ENCODE results near the gene NACC2.

Gene NACC2

DNA sequence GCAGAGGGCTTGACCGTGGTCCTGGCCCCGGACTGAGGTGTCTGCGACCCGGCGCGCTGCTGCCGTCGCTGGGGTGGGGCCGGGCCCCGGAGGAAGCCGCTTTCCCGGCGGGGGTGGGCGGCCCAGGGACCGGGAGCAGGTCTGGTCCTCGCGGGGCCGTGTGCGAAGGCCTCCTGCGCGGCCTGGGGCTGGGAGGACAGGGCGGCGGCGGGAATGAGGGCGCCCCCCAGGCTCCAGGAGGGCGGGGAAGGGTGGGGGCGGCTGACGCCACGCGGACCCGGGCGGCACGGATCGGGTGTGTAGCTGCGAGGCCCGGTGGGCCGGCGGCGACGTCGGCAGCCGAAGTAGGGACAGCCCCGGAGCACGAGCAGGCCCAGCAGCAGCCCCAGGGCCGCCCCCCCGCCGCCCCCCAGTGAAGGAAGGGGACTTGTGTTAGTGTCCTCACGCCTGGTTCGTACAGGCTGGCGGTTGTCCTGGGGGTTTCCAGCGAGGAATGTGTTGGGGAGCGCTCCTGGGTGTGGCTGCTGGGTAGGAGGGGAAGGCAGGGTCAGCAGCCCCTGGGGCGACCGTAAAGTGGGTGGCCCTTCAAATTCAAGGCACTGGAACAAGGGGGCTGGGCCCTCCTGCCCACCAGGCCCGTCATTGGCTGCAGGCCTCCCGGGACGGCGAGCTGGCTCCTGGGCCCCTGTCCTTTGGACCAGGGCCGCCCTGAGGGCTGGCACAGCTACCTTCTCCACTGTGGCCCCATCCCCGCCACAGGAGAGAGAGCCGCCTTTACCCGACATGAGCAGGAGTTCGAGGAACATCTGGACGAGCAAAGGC lies 24.2 kb upstream of the NACC2 start:
- Histone ChIP-seq H3K27me3 (replicated peaks; ENCODE audit: insufficient read depth, low read length) (peaks cover 14% of the 10 kb centered on the region), H3K79me2 (ENCODE audit: low read length) (peaks cover 13% of the 10 kb centered on the region), H3K9ac (ENCODE audit: low read length) (peak overlapping the region; percentile 81), H2AFZ (ENCODE audit: low read length) (peak overlapping the region; percentile 61), H3K4me2 (ENCODE audit: low read depth, low read length) (peak overlapping the region; percentile 66), H3K27ac (ENCODE audit: low read length) (peak overlapping the region; percentile 61; the same call in 1 of the 2 replicates), H3F3A (ENCODE audit: insufficient read depth, low read length) (no peaks in the 10 kb centered on the region), H3K4me3 (ENCODE audit: low read length) (peak overlapping the region; percentile 82), H3K9me2 (replicated peaks; ENCODE audit: insufficient read depth, low read length) (no peaks in the 10 kb centered on the region), H3K36me3 (replicated peaks; ENCODE audit: insufficient read depth, low read length) (no peaks in the 10 kb centered on the region), H3K4me1 (ENCODE audit: low read length) (peaks cover 6% of the 10 kb centered on the region), H4K20me1 (ENCODE audit: insufficient read depth, low read length) (no peaks in the 10 kb centered on the region), H3K9me3 (replicated peaks; ENCODE audit: insufficient read depth, low read length) (no peaks in the 10 kb centered on the region)
- no peak for DNase-seq
- no peak for TF ChIP-seq EZH2phosphoT487 (IDR thresholded peaks at IDR 0.05; ENCODE audit: low read length)
- TF ChIP-seq EZH2 (optimal IDR thresholded peaks at IDR 0.05; ENCODE audit: low read depth, low read length), result no peak
- TF ChIP-seq, protein P1, sequence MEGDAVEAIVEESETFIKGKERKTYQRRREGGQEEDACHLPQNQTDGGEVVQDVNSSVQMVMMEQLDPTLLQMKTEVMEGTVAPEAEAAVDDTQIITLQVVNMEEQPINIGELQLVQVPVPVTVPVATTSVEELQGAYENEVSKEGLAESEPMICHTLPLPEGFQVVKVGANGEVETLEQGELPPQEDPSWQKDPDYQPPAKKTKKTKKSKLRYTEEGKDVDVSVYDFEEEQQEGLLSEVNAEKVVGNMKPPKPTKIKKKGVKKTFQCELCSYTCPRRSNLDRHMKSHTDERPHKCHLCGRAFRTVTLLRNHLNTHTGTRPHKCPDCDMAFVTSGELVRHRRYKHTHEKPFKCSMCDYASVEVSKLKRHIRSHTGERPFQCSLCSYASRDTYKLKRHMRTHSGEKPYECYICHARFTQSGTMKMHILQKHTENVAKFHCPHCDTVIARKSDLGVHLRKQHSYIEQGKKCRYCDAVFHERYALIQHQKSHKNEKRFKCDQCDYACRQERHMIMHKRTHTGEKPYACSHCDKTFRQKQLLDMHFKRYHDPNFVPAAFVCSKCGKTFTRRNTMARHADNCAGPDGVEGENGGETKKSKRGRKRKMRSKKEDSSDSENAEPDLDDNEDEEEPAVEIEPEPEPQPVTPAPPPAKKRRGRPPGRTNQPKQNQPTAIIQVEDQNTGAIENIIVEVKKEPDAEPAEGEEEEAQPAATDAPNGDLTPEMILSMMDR (IDR thresholded peaks at IDR 0.05; ENCODE audit: low read length), result no peak

DNA sequence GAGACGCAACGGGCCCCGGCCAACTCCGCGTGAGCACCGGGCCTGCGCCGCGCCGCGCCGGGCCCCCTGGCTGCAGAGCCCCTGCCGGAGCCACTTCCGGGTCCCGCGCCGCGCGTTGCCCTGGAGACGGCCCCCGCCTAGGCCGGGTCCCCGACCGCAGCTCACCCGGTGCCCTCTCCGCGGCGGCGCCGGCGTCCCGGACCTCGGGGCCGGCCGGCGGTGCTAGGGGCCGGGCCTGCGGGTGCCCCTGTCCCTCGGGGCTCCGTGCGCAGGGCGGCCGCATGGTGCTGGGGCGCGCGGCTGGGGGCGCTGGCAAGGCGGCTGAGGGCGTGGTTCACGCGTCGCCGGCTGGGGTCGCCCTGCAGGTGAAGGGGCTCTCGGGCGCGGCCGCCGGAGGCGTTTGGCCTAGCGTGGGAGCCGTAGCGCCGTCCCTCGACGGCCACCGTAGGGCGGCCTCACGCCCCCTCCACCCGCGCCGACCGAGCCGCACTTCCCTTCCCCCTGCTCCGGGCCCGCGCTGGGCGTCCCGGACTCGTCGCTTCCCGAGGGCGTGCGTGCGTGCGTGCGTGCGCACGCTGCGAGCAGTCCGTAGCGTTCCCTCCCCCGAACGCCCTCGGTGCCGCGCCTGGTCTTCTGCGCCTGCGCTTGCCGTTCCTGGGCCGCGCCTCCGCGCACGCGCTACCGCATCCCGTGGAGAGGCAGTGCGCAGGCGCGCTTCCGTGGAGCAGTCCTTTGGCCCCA lies 23.4 kb upstream of the NACC2 start, which contains the start of gene TMEM250:
TMEM250 (minus strand) TSS at position 556 of the 741 bp plus-strand sequence. CDS start 1,975 bp downstream, outside the sequence.
- TF ChIP-seq EZH2phosphoT487 (IDR thresholded peaks at IDR 0.05; ENCODE audit: low read length) (no peak), EZH2 (optimal IDR thresholded peaks at IDR 0.05; ENCODE audit: low read depth, low read length) (no peak)
- H3K4me1 ChIP-seq (ENCODE audit: low read length), result peaks cover 6% of the 10 kb centered on the region

GRCh38 chr9:136117916-136118319 lies 22.8 kb upstream of the NACC2 start:
- H3K79me2 ChIP-seq (ENCODE audit: low read length), result peaks cover 13% of the 10 kb centered on the region
- H2AFZ ChIP-seq (ENCODE audit: low read length), result peak overlapping the region; percentile 86
- no peaks in the 10 kb centered on the region for H3K9me3 ChIP-seq (replicated peaks; ENCODE audit: insufficient read depth, low read length)
- DNase-seq, result no peak
- TF ChIP-seq, protein P1 (IDR thresholded peaks at IDR 0.05; ENCODE audit: low read length), result no peak
- no peak for TF ChIP-seq EZH2phosphoT487 (IDR thresholded peaks at IDR 0.05; ENCODE audit: low read length)
- TF ChIP-seq EZH2 (optimal IDR thresholded peaks at IDR 0.05; ENCODE audit: low read depth, low read length), result no peak
- peak overlapping the region; percentile 91 for H3K4me3 ChIP-seq (ENCODE audit: low read length)
- no peaks in the 10 kb centered on the region for H3F3A ChIP-seq (ENCODE audit: insufficient read depth, low read length)
- H3K27me3 ChIP-seq (replicated peaks; ENCODE audit: insufficient read depth, low read length), result 0 out of 2 replicates have a peak, but pooled peaks cover 4% of the 10 kb centered on the region
- H4K20me1 ChIP-seq (ENCODE audit: insufficient read depth, low read length), result no peaks in the 10 kb centered on the region
- peak overlapping the region; percentile 98 for H3K4me2 ChIP-seq (ENCODE audit: low read depth, low read length)
- H3K9ac ChIP-seq (ENCODE audit: low read length), result peak overlapping the region; percentile 87
- H3K4me1 ChIP-seq (ENCODE audit: low read length), result peaks cover 6% of the 10 kb centered on the region
- H3K9me2 ChIP-seq (replicated peaks; ENCODE audit: insufficient read depth, low read length), result no peaks in the 10 kb centered on the region
- H3K27ac ChIP-seq (ENCODE audit: low read length), result peak overlapping the region; percentile 32; the same call in 1 of the 2 replicates
- no peaks in the 10 kb centered on the region for H3K36me3 ChIP-seq (replicated peaks; ENCODE audit: insufficient read depth, low read length)

More for the DNA sequence above, 23.4 kb upstream of the NACC2 start, which contains the start of gene TMEM250:
- Histone ChIP-seq H3K9ac (ENCODE audit: low read length) (peak within 1 kb of the TSS; percentile 87), H3K9me2 (replicated peaks; ENCODE audit: insufficient read depth, low read length) (no peaks in the 10 kb centered on the region), H3K9me3 (replicated peaks; ENCODE audit: insufficient read depth, low read length) (no peaks in the 10 kb centered on the region), H3K4me3 (ENCODE audit: low read length) (peak within 1 kb of the TSS; percentile 91), H3F3A (ENCODE audit: insufficient read depth, low read length) (no peaks in the 10 kb centered on the region), H3K4me2 (ENCODE audit: low read depth, low read length) (peak within 1 kb of the TSS; percentile 98), H2AFZ (ENCODE audit: low read length) (peak within 1 kb of the TSS; percentile 86), H3K36me3 (replicated peaks; ENCODE audit: insufficient read depth, low read length) (no peaks in the 10 kb centered on the region), H3K79me2 (ENCODE audit: low read length) (peaks cover 13% of the 10 kb centered on the region), H4K20me1 (ENCODE audit: insufficient read depth, low read length) (no peaks in the 10 kb centered on the region), H3K27ac (ENCODE audit: low read length) (peak within 1 kb of the TSS; percentile 61; the same call in 1 of the 2 replicates), H3K27me3 (replicated peaks; ENCODE audit: insufficient read depth, low read length) (peaks cover 9% of the 10 kb centered on the region)
- DNase-seq, result peak; percentile 96

Measured in MM.1S (cell line).